Measurements from ENCODE around the gene NR6A1. TPM values are rescaled to one million over a fixed set of nuclear protein-coding genes. Genes with fewer than 3 reads are reported as not detected.

Gene NR6A1
- total and polyA plus RNA-seq, 9 donors = 0.29 to 1.7 (median 1.00) TPM

DNA sequence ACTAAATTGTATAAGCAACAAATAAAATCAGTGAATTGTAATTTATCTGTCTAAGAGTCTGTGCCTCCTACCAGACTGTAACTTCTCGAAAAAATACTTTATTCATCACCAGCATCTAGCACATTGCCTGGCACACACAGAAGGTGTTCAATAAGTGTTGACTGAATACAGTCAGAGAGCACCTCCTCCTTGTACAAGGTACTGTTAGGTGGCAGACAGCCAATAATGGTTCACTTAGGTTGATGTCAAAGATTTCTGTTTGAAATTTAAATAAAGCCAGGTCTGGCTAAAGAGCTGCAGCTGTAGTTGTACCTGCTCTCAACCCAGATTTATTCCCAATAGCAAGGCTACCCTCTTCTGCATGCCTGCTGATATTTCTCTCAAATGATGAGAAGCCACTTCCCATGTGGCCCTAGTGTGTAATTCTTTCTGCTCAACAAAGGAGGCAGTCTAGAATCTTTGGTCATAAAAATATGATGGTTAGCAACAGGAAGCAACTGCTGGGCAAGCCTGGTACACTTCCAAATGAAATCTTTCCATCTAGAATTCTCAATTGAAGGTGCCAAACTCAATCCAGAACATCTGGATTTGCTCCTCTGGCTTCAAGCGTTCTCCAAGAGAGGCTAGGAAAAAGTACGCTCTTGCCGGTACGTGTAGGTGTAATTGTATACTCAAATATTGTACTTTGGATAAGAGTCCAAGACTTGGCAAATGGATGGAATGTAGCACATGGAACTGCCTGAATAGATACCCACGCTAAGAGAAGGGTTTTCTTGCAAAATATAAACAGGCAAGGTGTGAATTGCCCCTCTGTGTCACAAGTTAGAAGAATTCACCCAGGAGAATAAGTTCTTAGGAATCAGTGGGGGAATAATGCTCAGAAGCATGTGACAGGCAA, 95.6 kb downstream of the NR6A1 start:
- Histone ChIP-seq H3K27ac (no peak overlapping the region), H3K4me3 (no peak overlapping the region), H3K36me3 (no peaks in the 10 kb centered on the region), H3K4me1 (ENCODE audit: insufficient read depth) (no peaks in the 10 kb centered on the region), H3K9me3 (no peaks in the 10 kb centered on the region), H3K27me3 (no peaks in the 10 kb centered on the region)
- DNase-seq = no peak
- 72 to 86% (median 86%) methylated on average over 6 of the region's 6 CpGs for WGBS, 3 donors
- TF ChIP-seq, protein P1, sequence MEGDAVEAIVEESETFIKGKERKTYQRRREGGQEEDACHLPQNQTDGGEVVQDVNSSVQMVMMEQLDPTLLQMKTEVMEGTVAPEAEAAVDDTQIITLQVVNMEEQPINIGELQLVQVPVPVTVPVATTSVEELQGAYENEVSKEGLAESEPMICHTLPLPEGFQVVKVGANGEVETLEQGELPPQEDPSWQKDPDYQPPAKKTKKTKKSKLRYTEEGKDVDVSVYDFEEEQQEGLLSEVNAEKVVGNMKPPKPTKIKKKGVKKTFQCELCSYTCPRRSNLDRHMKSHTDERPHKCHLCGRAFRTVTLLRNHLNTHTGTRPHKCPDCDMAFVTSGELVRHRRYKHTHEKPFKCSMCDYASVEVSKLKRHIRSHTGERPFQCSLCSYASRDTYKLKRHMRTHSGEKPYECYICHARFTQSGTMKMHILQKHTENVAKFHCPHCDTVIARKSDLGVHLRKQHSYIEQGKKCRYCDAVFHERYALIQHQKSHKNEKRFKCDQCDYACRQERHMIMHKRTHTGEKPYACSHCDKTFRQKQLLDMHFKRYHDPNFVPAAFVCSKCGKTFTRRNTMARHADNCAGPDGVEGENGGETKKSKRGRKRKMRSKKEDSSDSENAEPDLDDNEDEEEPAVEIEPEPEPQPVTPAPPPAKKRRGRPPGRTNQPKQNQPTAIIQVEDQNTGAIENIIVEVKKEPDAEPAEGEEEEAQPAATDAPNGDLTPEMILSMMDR (IDR thresholded peaks at IDR 0.05) = no peak
- intact Hi-C loops (cut with DNase I) = no loop called here

DNA sequence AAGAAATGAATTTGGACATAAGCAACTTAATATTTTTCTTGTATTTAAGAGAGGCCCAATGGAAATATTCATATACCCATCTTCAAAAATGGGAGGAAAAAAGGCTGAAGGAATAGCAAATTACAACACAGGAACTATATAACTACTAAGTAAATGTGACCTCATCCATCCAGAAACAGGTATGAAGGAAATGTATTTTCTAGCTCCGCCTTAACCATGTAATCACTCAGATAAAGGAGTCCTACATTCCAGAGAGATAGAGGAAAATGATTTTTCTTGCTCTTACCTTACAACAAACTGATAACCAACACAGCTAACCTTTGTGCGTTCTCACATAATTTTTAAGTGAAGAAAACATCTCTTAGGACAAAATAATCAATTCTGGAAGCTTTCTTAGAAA, 96.5 kb downstream of the NR6A1 start:
- Histone ChIP-seq H3K9me3 (no peaks in the 10 kb centered on the region), H3K27me3 (no peaks in the 10 kb centered on the region), H3K27ac (no peak overlapping the region), H3K4me1 (ENCODE audit: insufficient read depth) (no peaks in the 10 kb centered on the region), H3K36me3 (no peaks in the 10 kb centered on the region), H3K4me3 (no peak overlapping the region)
- 94 to 96% (median 94%) methylated on average over 2 of the region's 2 CpGs for WGBS, 3 donors
- no peak for DNase-seq
- intact Hi-C loops (cut with DNase I) = no loop called here
- no peak for TF ChIP-seq EP300 (IDR thresholded peaks at IDR 0.05)
- TF ChIP-seq, protein P1 (IDR thresholded peaks at IDR 0.05) = no peak
- TF ChIP-seq POLR2A (IDR thresholded peaks at IDR 0.05) = no peak

DNA sequence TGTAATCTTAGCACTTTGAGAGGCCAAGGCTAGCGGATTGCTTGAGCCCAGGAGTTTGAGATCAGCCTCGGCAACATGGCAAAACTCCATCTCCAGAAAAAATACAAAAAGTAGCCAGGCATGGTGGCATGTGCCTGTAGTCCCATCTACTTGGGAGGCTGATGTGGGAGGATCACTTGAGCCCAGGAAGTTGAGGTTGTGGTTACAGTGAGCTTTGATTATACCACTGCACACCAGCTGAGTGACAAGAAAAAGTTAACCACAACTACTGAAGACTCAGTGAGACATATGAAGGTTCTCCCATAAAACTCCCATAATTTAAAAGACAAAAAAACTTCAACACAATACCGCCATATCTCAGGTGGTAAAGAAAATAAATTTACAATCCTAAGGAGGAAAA, 98.0 kb downstream of the NR6A1 start:
- WGBS, 3 donors = 95 to 98% (median 95%) methylated on average over 3 of the region's 3 CpGs
- Histone ChIP-seq H3K27me3 (no peaks in the 10 kb centered on the region), H3K4me1 (ENCODE audit: insufficient read depth) (no peaks in the 10 kb centered on the region), H3K4me3 (no peak overlapping the region), H3K27ac (no peak overlapping the region), H3K9me3 (no peaks in the 10 kb centered on the region), H3K36me3 (no peaks in the 10 kb centered on the region)
- intact Hi-C loops (cut with DNase I) = no loop called here
- TF ChIP-seq, protein P1 (IDR thresholded peaks at IDR 0.05) = no peak
- TF ChIP-seq POLR2A (IDR thresholded peaks at IDR 0.05) (no peak), EP300 (IDR thresholded peaks at IDR 0.05) (no peak)
- no peak for DNase-seq

DNA sequence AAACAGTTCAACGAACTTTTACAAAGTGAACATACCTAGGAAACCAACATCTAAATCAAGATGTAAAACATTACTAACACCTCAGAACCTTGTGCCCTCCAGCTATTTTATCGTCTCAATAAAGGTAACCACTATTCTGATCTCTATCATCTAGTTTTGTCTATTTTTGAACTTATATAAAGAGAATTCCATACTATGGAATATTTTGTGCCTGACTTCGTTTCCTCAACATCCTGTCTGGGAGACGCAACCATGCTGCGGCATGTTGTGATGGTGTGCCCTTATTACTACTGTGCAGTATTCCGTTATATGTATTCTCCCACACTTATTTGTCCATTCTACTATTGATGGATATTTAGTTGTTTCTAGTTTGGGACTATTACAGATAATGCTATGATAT, 99.2 kb downstream of the NR6A1 start:
- DNase-seq = no peak
- intact Hi-C loops (cut with DNase I) = no loop called here
- TF ChIP-seq, protein P1 (IDR thresholded peaks at IDR 0.05) = no peak
- TF ChIP-seq POLR2A (IDR thresholded peaks at IDR 0.05) (no peak), EP300 (IDR thresholded peaks at IDR 0.05) (no peak)
- no peaks in the 10 kb centered on the region for H3K36me3 ChIP-seq
- H3K9me3 ChIP-seq = no peaks in the 10 kb centered on the region
- no peaks in the 10 kb centered on the region for H3K4me1 ChIP-seq (ENCODE audit: insufficient read depth)
- H3K27ac ChIP-seq = no peak overlapping the region
- H3K4me3 ChIP-seq = no peak overlapping the region
- no peaks in the 10 kb centered on the region for H3K27me3 ChIP-seq
- 92 to 97% (median 95%) methylated on average over 6 of the region's 6 CpGs for WGBS, 3 donors

All from ovary (tissue), 9 donors.